ENCODE data around the gene SCN5A.

SCN5A gene

GRCh38 chr3:38561746-38562466 lies 87.6 kb downstream of the SCN5A start:
- Mint-ChIP-seq H3K27me3 (ENCODE audit: low read depth) (no peaks in the 10 kb centered on the region), H3K36me3 (ENCODE audit: low read depth) (no peaks in the 10 kb centered on the region), H3K4me1 (no peaks in the 10 kb centered on the region)

GRCh38 chr3:38560996-38561717 lies 88.3 kb downstream of the SCN5A start:
- Mint-ChIP-seq H3K4me1 (no peaks in the 10 kb centered on the region), H3K4me3 (no peak overlapping the region), H3K27ac (no peak overlapping the region), H3K36me3 (ENCODE audit: low read depth) (no peaks in the 10 kb centered on the region), H3K9me3 (peaks cover 2% of the 10 kb centered on the region), H3K27me3 (ENCODE audit: low read depth) (peaks cover 6% of the 10 kb centered on the region)
- no peak for TF ChIP-seq CTCF (IDR thresholded peaks at IDR 0.05; ENCODE audit: unreplicated experiment in 3 of 3)

More at GRCh38 chr3:38561746-38562466, 87.6 kb downstream of the SCN5A start:
- no peak for TF ChIP-seq CTCF (IDR thresholded peaks at IDR 0.05; ENCODE audit: unreplicated experiment in 3 of 3)
- no peak overlapping the region for H3K27ac Mint-ChIP-seq
- peaks cover 2% of the 10 kb centered on the region for H3K9me3 Mint-ChIP-seq
- H3K4me3 Mint-ChIP-seq = no peak overlapping the region

GRCh38 chr3:38560284-38560683 lies 89.2 kb downstream of the SCN5A start:
- H3K4me3 Mint-ChIP-seq = no peak overlapping the region
- no peaks in the 10 kb centered on the region for H3K4me1 Mint-ChIP-seq
- no peak overlapping the region for H3K27ac Mint-ChIP-seq
- no peak for TF ChIP-seq CTCF (IDR thresholded peaks at IDR 0.05; ENCODE audit: unreplicated experiment in 3 of 3)
- H3K9me3 Mint-ChIP-seq = peaks cover 2% of the 10 kb centered on the region
- H3K36me3 Mint-ChIP-seq (ENCODE audit: low read depth) = no peaks in the 10 kb centered on the region
- peaks cover 6% of the 10 kb centered on the region for H3K27me3 Mint-ChIP-seq (ENCODE audit: low read depth)

- H3K36me3 Mint-ChIP-seq (ENCODE audit: low read depth) = no peaks in the 10 kb centered on the region
- peaks cover 2% of the 10 kb centered on the region for H3K9me3 Mint-ChIP-seq
- H3K4me3 Mint-ChIP-seq = no peak overlapping the region
- H3K27me3 Mint-ChIP-seq (ENCODE audit: low read depth) = peaks cover 6% of the 10 kb centered on the region
- H3K27ac Mint-ChIP-seq = no peak overlapping the region
- H3K4me1 Mint-ChIP-seq = no peaks in the 10 kb centered on the region
- TF ChIP-seq CTCF (IDR thresholded peaks at IDR 0.05; ENCODE audit: unreplicated experiment in 3 of 3) = no peak
These were observed 90.6 kb downstream of the SCN5A start for GRCh38 chr3:38558864-38559263.

- Mint-ChIP-seq H3K27me3 (ENCODE audit: low read depth) (peaks cover 6% of the 10 kb centered on the region), H3K9me3 (peaks cover 2% of the 10 kb centered on the region), H3K4me3 (no peak overlapping the region), H3K4me1 (no peaks in the 10 kb centered on the region), H3K27ac (no peak overlapping the region), H3K36me3 (ENCODE audit: low read depth) (no peaks in the 10 kb centered on the region)
- no peak for TF ChIP-seq CTCF (IDR thresholded peaks at IDR 0.05; ENCODE audit: unreplicated experiment in 3 of 3)
These were observed 92.7 kb downstream of the SCN5A start for GRCh38 chr3:38556640-38557358.

Data from nephron (organoid).